ENCODE measurements around the gene FSD1.

DNA sequence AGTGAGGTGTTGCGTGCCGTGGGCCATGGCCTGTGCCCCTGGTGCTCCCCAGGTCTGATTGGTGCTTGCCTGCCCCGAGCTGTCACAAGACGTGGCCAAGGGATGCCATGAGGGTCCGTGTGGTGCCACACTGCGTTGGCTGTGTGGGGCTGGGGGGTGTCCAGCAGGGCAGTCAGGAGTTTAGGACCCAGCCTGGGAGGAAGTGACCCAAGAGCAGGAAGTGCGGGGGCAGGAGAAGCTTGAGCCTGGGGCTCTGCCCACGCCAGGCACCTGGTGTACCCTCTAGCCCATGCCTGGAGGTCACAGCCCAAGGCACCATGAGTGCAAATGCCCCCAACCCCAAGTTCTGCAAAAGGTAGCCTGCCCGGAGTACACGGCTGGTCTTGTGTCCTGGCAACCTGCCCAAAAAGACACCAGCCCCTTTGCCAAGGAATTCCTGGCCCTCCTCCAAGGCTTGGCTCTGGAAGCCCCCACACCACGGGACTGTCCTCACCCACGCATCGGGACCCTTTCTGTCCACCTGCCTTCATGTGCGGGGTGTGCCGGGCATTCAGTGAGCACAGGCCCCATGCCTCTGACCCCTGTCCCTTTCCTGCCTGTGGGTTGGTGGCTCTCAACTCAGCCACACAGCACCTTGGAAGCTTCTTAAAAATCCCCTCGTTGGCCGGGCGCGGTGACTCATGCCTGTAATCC, 63.9 kb downstream of the FSD1 start:
- TF ChIP-seq, protein P1, sequence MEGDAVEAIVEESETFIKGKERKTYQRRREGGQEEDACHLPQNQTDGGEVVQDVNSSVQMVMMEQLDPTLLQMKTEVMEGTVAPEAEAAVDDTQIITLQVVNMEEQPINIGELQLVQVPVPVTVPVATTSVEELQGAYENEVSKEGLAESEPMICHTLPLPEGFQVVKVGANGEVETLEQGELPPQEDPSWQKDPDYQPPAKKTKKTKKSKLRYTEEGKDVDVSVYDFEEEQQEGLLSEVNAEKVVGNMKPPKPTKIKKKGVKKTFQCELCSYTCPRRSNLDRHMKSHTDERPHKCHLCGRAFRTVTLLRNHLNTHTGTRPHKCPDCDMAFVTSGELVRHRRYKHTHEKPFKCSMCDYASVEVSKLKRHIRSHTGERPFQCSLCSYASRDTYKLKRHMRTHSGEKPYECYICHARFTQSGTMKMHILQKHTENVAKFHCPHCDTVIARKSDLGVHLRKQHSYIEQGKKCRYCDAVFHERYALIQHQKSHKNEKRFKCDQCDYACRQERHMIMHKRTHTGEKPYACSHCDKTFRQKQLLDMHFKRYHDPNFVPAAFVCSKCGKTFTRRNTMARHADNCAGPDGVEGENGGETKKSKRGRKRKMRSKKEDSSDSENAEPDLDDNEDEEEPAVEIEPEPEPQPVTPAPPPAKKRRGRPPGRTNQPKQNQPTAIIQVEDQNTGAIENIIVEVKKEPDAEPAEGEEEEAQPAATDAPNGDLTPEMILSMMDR (IDR thresholded peaks at IDR 0.05): no peak
- no peak for TF ChIP-seq POLR2A (IDR thresholded peaks at IDR 0.05)

Measured in right lobe of liver (tissue), 4 donors.